Ectodermal cell (in vitro differentiated cells): Measurements from ENCODE around the gene ADGRD2.

Experiments
- H3K27ac ChIP-seq: 2 replicates; pipeline ENCODE4 v1.7.0; 2013; ENCODE audit warnings: mild to moderate bottlenecking, low read depth, low read length; ENCODE audit not compliant: insufficient read depth, poor library complexity, severe bottlenecking
- H3K27me3 ChIP-seq: 2 replicates; pipeline ENCODE4 v1.7.0; 2013; ENCODE audit warnings: mild to moderate bottlenecking, low read length; ENCODE audit not compliant: insufficient read depth, control insufficient read depth, poor library complexity, severe bottlenecking
- H3K36me3 ChIP-seq: one replicate; pipeline ENCODE4 v1.7.0; 2013; ENCODE audit warnings: low read length; ENCODE audit not compliant: control insufficient read depth, insufficient read depth
- H3K4me1 ChIP-seq: one replicate; pipeline ENCODE4 v1.7.0; 2013; ENCODE audit warnings: low read length; ENCODE audit not compliant: control insufficient read depth, insufficient read depth
- H3K4me3 ChIP-seq: 2 replicates; pipeline ENCODE4 v1.7.0; 2013; ENCODE audit warnings: low read depth, low read length, control low read depth; ENCODE audit not compliant: insufficient read depth
- H3K9me3 ChIP-seq: 2 replicates; pipeline ENCODE4 v1.7.0; 2013; ENCODE audit warnings: mild to moderate bottlenecking, low read length, moderate library complexity; ENCODE audit not compliant: control insufficient read depth
- WGBS, 2 experiments: methylation state at CpG; one replicate each; pipeline ENCODE4 v1.1.7; 2013; ENCODE audit warnings: missing lambda C conversion rate in 2 of 2; 5-methylcytosine and 5-hydroxymethylcytosine counted together

Gene ADGRD2

DNA sequence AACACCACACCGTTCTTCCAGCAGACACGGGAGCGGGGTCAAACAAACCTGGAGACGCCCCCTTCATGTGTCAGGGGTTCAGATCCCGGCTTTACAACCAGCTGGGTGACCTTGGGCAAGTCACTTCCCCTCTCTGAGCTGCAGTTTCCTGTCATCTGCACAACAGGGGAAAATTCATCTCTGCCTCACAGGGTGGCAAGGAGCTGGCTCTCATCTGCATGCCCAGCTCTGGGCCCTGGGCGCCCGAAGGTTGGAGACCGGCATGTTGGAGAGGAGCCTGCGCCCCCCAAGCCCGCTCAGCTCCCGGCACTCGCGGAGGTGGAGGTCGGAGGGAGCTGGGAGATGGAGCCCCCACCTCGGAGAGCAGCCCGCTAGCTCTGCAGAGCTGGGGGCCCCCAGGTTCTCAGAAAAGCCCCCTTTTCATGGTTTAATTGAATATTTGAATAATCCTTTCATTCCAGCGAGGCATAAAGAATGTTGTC lies 36.6 kb downstream of the ADGRD2 start:
- Histone ChIP-seq H3K27me3 (no peaks in the 10 kb centered on the region), H3K36me3 (no peaks in the 10 kb centered on the region), H3K27ac (peak overlapping the region; percentile 6), H3K9me3 (no peaks in the 10 kb centered on the region), H3K4me3 (no peak overlapping the region), H3K4me1 (peaks cover 32% of the 10 kb centered on the region)
- 83 to 88% methylated on average over 17 of the region's 17 CpGs for WGBS, 2 experiments

DNA sequence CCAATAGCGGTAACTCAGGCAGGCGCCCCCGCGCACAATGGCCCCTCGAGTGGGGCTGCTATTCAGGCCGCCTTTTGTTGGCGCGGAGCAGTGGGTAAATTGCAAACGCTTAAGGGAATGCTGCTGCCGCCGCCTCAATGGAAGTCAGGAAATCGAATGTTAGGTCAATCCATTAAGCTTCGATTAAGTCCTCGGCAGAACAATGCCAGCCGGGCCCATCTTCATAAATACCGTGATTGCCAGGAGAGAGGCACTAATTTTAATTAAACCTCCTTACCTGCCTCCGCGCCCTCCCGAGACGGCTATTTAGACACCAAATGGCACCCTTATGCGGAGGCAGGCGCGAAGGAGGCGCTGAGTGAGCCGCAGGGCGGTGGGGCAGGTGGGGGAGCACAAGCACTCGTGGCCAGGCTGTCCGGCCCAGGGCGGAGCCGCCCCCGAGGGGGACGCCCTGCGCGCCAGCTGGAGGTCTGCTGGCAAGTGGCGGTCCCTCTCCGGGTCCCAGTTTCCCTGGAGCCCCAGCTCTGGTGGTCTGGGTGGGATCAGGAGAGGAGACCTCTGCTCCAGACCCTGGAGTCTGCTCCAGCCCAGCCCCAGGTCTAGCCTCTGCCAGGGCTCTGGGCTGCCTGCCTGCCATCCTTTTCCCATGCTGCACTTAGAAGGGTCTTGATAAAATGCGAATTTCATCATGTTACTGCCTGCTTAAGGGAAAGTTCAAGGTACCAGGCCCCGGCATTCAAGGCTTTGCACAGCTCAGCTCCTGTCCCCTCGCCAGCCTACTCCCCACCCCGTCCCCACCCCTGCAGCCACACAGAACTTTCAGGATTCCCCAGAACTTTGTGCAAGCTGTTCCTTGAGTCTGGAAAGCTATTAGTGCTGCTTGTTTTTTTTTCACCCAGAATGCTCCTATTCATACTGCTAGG lies 37.3 kb downstream of the ADGRD2 start:
- Histone ChIP-seq H3K27ac (peak overlapping the region; percentile 6), H3K4me1 (peaks cover 28% of the 10 kb centered on the region), H3K36me3 (no peaks in the 10 kb centered on the region), H3K4me3 (no peak overlapping the region), H3K27me3 (no peaks in the 10 kb centered on the region), H3K9me3 (no peaks in the 10 kb centered on the region)
- WGBS, 2 experiments, result 75 to 78% methylated on average over 40 of the region's 40 CpGs

DNA sequence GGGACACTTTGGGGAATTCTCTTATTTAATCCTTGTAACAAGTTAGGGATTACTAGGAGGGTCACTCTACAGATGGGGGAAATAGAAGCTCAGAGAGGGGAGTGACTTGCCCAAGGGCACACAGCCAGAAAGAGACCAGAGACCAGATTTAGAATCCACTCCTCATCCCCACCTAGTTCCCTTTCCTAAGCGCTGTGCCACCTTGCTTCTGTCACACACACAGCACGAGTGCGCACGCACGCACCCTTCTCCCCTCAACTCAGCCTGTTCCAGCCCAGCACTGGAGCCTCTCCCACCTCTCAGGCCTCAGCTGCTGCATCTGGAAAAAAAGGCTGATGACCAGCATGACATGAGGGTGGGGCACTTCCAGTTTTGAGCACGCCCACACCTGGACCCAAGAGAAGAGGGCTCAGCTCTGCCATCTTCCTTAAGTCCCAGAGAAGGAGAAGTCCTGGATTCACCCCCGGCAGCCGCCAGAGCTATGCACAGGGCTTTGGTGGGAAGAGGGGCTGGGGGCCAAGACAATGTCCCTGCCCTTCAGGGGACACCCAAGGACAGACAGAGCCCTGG lies 38.5 kb downstream of the ADGRD2 start:
- Histone ChIP-seq H3K27me3 (no peaks in the 10 kb centered on the region), H3K36me3 (no peaks in the 10 kb centered on the region), H3K27ac (no peak overlapping the region), H3K9me3 (no peaks in the 10 kb centered on the region), H3K4me1 (peaks cover 38% of the 10 kb centered on the region), H3K4me3 (no peak overlapping the region)
- WGBS, 2 experiments, result 93 to 95% methylated on average over 8 of the region's 8 CpGs

DNA sequence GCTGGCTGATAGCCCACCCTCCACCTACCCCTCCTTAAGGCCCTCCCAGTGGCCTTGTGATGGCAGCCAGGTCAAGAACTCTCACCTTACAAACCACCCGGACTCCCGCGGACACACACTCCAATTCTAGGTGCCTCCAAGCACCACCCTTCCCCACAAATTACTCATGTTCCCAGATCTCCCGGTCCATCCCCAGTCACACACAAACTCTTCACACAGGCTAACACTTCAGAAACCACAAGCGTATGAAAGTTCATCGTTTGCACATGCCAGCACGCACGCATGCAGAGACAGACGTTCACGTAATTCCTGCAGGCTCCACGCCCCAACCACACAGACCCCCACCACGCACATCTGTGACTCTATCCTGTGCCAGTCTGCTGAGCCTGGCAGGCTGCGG lies 39.0 kb downstream of the ADGRD2 start:
- 92% methylated on average over 13 of the region's 13 CpGs for WGBS, 2 experiments

DNA sequence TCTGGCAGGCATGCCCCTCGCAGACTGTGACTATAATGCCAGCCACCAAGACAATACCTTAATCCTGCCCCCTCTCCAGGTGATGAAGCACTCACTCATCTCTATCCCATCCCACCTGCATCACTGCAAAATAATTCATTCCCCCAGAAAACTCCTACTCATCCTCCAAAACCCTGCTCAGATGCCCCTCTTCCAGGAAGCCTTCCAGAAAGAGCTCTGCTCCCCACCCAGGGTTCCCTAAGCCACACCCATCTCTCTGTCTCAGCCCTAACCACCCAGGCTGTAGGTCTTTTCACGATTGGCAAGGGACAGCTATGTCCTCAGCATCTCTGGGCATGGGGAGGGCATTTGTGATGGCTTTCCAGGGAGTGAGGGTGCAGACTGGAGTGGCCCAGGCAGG lies 39.8 kb downstream of the ADGRD2 start:
- Histone ChIP-seq H3K4me1 (peaks cover 44% of the 10 kb centered on the region), H3K4me3 (no peak overlapping the region), H3K27me3 (no peaks in the 10 kb centered on the region), H3K9me3 (no peaks in the 10 kb centered on the region), H3K36me3 (no peaks in the 10 kb centered on the region), H3K27ac (no peak overlapping the region)
- 63 to 74% methylated on average over 2 of the region's 2 CpGs for WGBS, 2 experiments

More for the DNA sequence above, 39.0 kb downstream of the ADGRD2 start:
- Histone ChIP-seq H3K9me3 (no peaks in the 10 kb centered on the region), H3K4me3 (no peak overlapping the region), H3K27ac (no peak overlapping the region), H3K4me1 (peaks cover 41% of the 10 kb centered on the region), H3K36me3 (no peaks in the 10 kb centered on the region), H3K27me3 (no peaks in the 10 kb centered on the region)

DNA sequence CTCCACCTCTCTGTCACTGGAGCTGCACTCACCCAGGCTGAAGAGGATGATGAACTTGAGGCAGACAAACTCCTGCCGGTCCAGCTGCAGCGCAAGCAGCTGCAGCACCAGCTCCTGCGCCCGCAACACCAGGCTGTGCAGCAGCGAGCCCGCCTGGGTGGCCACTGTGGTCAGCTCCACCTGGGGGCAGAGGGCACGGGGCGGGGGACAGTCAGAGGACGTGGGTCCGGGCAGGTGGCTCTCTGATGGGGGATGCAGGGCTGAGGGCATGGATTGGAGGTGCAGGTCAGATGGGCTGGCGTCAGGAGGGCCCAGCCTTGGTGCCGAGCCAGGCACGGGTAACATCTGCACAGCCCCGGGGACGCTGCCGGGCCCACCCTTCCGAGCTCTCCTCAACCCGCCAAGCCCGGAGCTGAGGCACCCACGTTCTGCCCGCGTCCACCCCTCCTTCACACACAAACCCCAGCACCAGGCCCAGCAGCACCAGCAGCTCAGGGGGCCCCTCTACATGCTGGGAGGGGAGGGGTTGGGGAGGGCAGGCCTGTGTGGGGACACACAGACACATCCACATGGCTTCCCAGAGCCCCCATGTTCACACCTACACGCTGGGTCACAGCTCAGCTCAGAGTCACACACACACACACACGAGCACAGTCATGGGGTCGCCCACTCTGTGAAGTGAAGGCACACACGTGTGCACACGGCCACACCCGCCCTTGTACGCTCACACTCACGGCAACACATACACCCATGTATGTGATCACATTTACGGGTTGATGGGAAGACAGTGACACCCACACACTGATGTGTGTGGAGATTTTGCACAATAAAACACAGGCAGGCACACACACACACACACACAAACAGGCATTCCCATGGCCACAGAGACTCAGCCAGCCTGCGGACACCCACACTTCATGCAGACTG lies 41.1 kb downstream of the ADGRD2 start:
- WGBS, 2 experiments, result 92 to 94% methylated on average over 32 of the region's 32 CpGs
- H3K36me3 ChIP-seq, result no peaks in the 10 kb centered on the region
- H3K27ac ChIP-seq, result no peak overlapping the region
- H3K9me3 ChIP-seq, result no peaks in the 10 kb centered on the region
- no peaks in the 10 kb centered on the region for H3K27me3 ChIP-seq
- H3K4me1 ChIP-seq, result peaks cover 31% of the 10 kb centered on the region
- no peak overlapping the region for H3K4me3 ChIP-seq

DNA sequence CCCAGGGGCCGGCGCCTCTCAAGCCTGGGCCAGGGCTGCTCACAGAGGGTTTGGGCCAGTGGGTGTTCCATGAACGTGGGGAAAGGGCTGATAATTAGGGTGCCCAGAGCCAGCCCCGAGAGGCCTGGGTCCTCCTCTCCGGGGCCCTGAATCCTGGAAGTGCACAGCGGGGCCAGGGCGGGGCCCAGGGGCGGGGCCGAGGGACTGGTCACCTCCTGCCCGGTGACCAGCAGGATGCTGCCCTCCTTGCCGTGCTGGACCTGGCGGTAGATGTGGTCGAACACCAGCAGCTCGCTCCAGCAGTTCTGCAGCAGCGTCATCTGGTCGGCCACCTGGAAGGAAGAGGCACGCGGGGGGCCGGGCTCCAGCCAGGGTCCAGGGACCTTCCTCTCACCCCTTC lies 42.6 kb downstream of the ADGRD2 start:
- 82 to 85% methylated on average over 19 of the region's 19 CpGs for WGBS, 2 experiments
- H3K4me3 ChIP-seq, result no peak overlapping the region
- no peaks in the 10 kb centered on the region for H3K27me3 ChIP-seq

DNA sequence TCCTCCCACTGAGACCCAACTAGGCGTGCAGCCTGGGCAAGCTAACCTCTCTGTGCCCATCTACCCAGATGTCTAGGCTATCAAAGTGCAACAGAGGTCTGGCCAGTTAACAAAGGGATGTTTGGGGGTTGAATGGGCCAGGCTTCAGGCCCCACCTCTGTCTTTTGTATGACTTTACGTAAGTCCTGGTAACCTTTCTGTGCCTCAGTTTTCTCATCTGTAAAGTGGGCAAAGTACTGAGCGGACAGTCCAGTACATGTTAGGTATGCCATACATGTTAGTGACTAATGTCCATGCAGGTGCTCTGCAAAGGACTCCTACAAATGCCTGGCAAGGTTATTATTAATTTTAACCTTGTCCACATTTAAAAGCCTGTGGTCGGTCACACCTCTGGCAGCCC lies 43.0 kb downstream of the ADGRD2 start:
- no peaks in the 10 kb centered on the region for H3K36me3 ChIP-seq
- WGBS, 2 experiments, result 94% methylated on average over 4 of the region's 4 CpGs
- H3K4me3 ChIP-seq, result no peak overlapping the region
- no peaks in the 10 kb centered on the region for H3K9me3 ChIP-seq
- no peaks in the 10 kb centered on the region for H3K27me3 ChIP-seq
- peaks cover 22% of the 10 kb centered on the region for H3K4me1 ChIP-seq
- no peak overlapping the region for H3K27ac ChIP-seq

More for the DNA sequence above, 42.6 kb downstream of the ADGRD2 start:
- Histone ChIP-seq H3K27ac (no peak overlapping the region), H3K9me3 (no peaks in the 10 kb centered on the region), H3K36me3 (no peaks in the 10 kb centered on the region), H3K4me1 (peaks cover 21% of the 10 kb centered on the region)

DNA sequence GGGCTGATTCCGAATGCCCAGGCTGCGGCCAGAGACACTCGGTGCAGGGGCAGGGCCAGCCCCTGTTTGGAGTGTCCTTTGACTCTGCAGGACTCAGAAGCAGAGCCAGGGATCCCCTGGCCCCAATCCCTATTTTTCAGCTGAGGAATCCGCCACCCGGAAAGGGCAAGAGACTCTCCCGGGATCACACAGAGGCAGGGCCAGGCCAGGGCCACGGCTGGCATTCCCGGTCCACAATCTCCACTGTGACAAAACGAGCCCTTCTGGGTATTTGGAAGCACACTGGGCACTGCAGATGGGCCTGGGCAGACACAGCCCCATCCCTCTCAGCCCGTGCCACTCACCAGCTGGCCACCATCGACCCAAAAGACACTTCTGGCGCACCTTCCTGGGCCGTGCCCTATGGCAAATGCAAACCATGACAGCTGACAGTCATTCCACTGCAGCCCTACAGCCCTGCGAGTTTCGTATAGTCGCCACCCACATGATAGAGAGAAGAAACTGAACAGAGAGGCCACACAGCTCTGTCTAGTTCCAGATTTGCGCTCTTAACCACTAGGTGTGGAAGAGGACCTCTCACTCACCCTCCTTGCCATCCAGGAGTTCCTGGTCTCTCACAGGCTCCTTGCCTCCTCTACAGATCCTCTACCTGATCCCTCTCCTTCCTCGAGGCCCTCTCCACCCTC lies 43.7 kb downstream of the ADGRD2 start:
- no peaks in the 10 kb centered on the region for H3K9me3 ChIP-seq
- 91 to 93% methylated on average over 18 of the region's 18 CpGs for WGBS, 2 experiments
- no peaks in the 10 kb centered on the region for H3K36me3 ChIP-seq
- no peak overlapping the region for H3K27ac ChIP-seq
- H3K27me3 ChIP-seq, result no peaks in the 10 kb centered on the region
- peaks cover 26% of the 10 kb centered on the region for H3K4me1 ChIP-seq
- no peak overlapping the region for H3K4me3 ChIP-seq
